ENCODE data around the gene PTOV1.

- TF ChIP-seq STAT3 (IDR thresholded peaks at IDR 0.05; ENCODE audit: low read depth, low read length) (no peak), YY1 (IDR thresholded peaks at IDR 0.05; ENCODE audit: low read depth, low read length) (no peak), BCLAF1 (IDR thresholded peaks at IDR 0.05) (no peak), TCF12 (IDR thresholded peaks at IDR 0.05; ENCODE audit: low read depth, low read length) (no peak), NFIC (IDR thresholded peaks at IDR 0.05; ENCODE audit: low read depth, low read length) (no peak), GABPA (IDR thresholded peaks at IDR 0.05; ENCODE audit: low read depth) (no peak), CBX5 (IDR thresholded peaks at IDR 0.05; ENCODE audit: low read depth) (no peak), POLR2AphosphoS5 (IDR thresholded peaks at IDR 0.05; ENCODE audit: low read length) (no peak), CTCF (IDR thresholded peaks at IDR 0.05 in 2 of 3, conservative IDR thresholded peaks at IDR 0.05 in 1 of 3; ENCODE audit: control insufficient read depth in 2 of 3, extremely low read depth in 1 of 3, insufficient read depth in 1 of 3, low read depth in 3 of 3, low read length in 3 of 3) (no peak), POLR2A (IDR thresholded peaks at IDR 0.05; ENCODE audit: low read depth, low read length) (no peak)
These were observed 23.9 kb upstream of the PTOV1 start for GRCh38 chr19:49827034-49827433.

Measured in GM12878 (cell line).